IPS DF 19.7 (cell line): ENCODE measurements around the gene ANKRD29.
A peak's percentile ranks its signal among the peaks of the same experiment; 100 is the strongest.
"Not testable (repeated sequence)": the region's sequence is repeated elsewhere in the genome, so short reads cannot be mapped to it uniquely, and the experiment has no call there.

Source experiments
- DNase-seq: peaks from one replicate; pipeline ENCODE4 v3.0.0-alpha.2; 2013; ENCODE audit warnings: low read depth, low spot score

The ANKRD29 gene

DNA sequence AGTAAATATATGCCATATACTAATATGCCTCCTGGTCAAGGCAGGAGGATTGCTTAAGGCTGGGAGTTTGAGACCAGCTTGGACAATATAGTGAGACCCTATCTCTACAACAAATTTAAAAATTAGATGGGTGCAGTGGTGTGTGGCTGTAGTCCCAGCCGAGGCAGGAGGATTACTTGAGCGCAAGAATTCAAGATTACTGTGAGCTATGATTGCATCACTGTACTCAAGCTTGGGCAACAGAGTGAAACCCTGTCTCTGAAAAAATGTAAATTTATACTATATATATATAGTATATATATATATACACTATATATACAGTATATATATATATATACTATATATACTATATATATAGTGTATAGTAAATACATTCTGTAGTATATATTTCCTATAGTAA, 46.5 kb downstream of the ANKRD29 start:
- DNase-seq = no peak

DNA sequence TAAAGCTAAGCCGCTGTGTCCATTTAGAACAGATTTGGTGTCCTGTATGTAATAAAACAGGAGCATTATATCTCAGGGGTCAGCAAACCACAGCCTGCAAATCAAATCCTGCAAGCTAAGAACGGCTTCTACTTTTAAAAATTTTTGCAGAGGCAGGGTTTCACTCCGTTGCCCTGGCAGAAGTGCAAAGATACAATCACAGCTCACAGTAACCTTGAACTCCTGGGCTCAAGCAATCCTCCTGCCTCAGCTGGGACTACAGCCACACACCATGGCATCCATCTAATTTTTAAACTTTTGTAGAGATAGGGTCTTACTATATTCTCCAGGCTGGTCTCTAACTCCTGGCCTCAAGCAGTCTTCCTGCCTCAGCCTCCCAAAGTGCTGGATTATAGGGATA, 47.8 kb downstream of the ANKRD29 start:
- no peak for DNase-seq

DNA sequence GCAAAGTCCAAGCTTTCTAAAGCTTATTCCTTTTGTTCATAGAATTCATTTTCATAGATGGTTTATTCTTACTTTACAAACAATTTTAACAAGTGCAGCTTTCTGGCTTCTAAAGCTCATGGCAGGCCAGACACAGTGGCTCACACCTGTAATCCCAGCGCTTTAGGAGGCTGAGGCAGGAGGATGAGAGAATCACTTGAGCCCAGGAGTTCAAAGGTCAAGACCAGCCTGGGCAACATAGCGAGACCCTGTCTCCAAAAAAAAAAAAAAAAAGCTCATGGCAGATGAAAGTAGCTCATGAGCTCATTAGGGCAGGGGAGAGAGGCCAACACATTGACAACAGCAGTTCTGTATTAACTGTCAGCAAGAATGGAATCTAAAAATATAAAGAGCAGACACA, 48.3 kb downstream of the ANKRD29 start:
- no peak for DNase-seq

DNA sequence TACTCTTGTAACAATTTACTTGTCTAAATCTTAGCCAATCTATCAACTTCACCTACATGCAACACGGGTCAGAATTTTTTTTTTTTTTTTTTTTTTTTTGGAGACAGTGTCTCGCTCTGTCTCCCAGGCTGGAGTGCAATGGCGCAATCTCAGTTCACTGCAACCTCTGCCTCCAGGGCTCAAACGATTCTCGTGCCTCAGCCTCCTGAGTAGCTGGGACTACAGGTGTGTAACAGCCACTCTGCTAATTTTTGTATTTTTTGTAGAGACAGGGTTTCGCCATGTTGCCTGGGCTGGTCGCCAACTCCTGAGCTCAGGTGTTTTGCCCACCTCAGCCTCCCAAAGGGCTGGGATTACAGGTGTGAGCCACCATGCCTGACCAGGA, 49.6 kb downstream of the ANKRD29 start:
- DNase-seq = not testable (repeated sequence)

DNA sequence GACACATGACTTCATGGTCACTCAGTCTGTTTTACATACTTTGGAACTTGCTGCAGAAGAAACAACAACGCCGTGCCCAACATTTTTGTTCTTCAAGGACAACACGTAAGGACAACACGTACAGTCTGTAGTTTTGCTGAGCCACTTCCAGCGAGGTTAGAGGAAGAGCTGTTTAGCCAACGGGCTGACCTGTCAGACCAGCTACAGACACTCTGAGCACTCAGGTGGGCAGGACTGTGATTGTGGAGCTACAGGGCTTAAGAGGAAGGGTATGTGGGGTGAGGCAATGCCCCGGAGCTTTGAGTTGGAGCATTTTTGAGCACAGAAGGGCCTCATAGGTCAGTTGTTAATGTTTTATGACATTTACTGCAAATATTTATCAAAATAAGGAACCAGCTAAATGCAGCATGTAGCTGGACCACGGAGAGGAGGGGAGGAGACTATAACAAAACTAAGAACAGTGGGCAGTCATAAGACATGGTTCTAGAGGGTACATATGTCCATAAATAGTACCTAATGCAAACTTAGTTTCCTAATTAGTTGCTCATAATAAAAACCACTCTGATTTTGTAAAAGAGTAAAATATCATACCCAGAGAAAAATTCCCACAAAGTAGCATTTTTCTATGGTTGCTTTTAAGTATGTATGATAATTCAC, 50.1 kb downstream of the ANKRD29 start:
- DNase-seq = no peak

DNA sequence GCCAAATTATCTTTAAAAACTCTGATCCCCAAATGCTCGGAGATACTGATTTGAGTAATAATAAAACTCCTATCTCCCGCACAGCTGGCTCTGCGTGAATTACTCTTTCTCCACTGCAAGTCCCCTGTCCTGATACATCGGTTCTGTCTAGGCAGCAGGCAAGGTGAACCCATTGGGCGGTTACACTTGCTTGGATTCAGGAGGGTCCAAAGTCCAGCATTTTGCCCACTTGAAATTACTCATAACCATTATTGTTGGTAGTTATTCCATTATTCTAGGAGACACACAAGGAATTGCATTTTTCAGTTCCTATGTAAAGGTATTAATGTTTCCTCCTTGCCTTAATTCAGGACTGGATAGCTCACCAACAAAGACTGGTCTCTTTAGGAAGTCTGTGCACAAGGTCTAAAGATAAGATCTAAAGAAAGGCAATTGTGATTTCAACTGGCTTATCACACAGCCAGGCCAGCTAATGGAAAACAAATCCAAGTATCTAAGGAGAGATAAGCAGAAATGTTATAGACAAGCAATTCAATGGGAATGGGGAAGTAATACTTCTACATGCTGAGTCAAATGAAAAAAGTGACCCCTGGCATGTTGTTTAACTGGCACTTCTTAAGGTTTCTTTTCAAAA, 53.2 kb downstream of the ANKRD29 start:
- DNase-seq = no peak

DNA sequence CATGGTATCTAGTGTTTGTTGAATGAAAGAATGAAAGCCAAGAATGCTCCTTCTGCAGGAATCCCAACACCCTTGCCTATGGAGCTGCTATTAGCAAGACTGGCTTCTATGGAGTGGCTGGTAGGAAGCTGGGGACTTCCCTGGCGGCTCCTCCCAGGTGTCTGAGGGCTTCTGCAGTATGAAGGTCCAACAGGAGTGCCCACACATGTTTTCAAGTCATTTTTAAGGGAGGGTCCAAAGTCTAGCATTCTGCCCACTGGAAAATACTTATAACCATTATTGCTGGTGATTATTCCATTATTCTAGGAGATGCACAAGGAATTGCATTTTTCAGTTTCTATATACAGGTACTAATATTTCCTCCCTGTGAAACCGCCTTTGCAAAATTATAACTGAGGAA, 54.5 kb downstream of the ANKRD29 start:
- DNase-seq = no peak

DNA sequence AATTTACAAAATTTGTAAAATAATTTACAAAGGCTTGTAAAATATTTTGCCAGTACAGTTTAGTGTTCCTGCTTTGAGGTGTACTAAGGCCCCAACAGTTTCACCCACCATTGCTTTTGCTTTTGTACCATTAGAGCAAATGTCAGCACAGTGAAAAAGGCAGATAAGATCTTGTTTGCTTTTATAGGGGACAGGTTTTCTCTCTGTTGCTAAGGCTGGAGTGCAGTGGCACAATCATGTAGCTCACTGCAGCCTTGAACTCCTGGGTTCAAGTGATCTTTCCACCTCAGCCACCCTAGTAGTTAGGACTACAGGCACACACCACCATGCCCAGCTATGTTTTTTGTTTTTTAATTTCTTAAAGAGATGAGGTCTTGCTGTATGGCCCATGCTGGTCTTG, 56.8 kb downstream of the ANKRD29 start:
- DNase-seq = no peak

DNA sequence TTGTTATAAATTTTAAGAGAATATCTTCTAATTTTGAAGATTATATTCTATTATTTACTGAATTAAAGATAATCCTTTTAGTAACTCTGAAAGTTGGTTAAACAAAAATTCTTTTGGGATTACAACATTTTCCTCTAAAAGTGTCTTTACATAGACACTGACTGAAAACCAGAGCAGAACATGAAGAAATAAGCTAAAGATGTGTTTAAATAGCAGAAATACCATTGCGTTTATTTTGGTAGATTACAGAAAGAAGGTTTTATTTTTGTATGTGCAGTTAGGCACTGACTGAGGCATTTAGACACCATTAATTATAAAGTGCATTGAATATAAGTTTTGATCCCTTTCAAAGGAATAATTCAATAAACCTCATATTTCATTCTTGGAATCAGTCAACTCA, 62.9 kb downstream of the ANKRD29 start:
- no peak for DNase-seq

DNA sequence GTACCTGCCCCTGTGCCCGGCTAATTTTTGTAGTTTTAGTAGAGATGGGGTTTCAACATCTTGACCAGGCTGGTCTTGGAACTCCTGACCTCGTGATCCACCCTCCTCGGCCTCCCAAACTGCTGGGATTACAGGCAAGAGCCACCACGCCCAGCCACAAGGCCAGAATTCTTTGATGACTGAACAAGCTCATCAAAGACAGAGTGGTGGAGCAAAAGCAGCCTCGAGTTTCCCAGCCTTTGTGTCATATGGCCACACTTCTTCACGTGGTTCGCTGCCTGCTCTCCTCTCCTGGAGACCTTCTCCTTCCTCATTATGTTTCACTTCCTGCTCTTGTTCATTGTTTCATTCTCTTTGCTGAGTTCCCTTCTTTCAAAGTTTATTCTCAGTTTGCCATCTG, 66.5 kb downstream of the ANKRD29 start:
- DNase-seq = no peak

DNA sequence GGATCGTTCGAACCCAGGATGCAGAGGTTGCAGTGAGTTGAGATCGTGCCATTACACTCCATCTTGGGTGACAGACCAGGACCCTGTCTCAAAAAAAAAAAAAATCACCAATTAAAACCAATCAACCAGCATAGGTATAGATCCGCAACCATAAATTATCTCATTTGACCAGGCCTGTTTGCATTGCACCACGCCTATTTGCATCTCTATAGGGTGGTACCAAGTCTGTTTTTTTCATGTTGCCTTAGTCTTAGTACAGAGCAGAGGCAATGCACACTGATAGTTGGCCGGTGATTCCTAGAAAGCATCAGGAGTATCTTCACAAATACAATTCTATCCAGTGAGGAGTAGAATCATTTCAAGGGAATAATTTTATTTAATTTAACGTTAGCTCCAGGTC, 67.1 kb downstream of the ANKRD29 start:
- DNase-seq = no peak

DNA sequence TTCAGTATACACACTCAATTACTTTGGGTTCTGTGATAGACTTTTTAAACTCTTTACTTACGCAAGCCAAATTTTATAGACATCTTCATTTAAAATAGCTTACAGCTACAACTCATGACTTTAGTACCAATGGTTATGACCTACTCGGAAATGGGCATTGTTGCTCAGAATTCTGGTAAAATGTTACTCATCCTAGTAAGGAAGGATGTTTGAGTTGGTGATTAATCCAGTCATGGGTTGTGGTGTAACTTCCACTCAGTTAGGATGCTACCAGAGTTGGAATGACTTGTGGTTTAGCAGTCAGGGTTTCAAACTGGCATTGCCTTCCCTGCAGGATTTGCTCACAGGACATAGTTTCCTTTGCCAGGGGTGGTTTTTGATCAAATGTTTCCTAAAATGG, 69.0 kb downstream of the ANKRD29 start:
- DNase-seq = no peak

DNA sequence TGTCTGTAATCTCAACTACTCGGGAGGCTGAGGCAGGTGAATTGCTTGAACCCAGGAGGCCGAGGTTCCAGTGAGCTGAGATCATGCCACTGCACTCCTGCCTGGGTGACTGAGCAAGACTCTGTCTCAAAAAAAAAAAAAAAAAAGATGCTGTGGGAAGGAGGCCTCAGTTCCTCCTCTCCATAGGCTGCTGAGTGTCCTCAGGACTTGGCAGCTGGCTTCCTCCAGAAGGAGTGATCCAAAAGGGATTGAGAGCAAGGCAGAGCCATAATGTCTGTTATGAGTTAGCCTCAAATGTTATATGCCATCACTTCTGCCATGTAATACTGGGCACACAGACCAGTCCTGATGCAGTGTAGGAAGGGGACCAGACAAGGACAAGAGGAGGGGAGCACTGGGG, 69.8 kb downstream of the ANKRD29 start:
- DNase-seq = no peak

DNA sequence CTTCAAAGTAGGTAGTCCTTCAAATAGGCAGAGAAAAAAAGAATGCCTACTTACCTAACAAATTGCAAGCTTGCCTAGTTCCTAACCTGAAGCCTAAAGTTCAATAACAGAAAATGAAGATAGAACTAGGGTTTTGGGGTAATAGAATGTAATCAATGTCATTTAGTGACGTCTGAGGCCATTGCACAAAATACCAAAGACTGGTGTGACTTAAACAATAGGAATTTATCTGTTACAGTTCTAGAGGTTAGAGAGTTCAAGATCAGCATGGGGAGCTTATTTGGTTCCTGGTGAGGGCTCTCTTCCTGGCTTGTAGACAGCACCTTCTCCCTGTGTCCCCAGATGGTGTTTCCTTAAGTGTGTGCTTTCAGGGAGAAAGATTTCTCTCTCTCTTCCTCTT, 71.7 kb downstream of the ANKRD29 start:
- DNase-seq = no peak

DNA sequence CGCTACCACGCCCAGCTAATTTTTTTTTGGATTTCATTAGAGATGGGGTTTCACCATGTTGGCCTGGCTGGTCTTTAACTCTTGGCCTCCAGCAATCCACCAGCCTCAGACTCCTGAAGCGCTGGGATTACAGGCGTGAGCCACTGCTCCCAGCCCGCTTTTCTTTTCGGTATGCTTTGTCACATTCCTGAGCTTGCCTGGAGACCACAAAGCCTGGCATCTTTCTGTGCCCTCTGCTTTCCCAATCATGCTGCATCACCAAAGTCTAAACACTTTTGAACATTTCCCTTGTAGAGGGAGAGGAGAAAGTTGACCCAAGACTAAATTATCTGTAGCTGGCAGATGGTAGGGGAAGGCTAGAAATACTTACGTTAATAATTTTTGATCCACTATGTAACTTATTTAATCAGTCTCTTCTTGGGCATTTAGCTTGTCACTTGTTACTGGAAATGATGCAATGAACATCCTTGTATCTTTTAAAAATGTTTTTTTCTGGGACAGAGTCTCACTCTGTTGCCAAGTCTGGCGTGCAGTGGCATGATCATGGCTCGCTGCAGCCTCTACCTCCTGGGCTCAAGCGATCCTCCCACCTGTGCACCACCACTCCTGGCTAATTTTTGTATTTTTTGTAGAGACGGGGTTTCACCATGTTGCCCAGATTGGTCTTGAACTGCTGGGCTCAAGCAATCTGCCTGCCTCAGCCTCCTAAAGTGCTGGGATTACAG, 73.7 kb downstream of the ANKRD29 start:
- no peak for DNase-seq

DNA sequence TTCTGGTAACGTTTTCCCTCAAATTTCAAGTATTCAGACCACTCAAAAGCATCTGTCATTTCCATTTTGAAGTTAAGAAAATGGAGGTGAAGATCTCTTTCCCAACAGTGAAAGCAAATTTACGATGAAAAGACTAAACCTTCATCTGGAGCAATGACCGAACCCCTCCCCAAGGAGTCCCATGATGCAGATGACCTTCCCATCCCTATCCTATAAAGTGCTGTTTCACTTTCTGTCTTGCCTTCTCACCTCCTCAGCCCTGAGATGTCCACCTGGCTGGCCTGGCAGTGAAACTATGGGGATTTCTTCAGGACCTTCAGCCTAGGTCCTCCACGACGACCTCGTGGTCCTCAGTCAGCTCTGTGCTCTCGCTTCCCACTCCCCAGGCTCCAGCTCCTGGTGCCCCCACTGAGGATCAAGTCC, 75.5 kb downstream of the ANKRD29 start:
- no peak for DNase-seq

DNA sequence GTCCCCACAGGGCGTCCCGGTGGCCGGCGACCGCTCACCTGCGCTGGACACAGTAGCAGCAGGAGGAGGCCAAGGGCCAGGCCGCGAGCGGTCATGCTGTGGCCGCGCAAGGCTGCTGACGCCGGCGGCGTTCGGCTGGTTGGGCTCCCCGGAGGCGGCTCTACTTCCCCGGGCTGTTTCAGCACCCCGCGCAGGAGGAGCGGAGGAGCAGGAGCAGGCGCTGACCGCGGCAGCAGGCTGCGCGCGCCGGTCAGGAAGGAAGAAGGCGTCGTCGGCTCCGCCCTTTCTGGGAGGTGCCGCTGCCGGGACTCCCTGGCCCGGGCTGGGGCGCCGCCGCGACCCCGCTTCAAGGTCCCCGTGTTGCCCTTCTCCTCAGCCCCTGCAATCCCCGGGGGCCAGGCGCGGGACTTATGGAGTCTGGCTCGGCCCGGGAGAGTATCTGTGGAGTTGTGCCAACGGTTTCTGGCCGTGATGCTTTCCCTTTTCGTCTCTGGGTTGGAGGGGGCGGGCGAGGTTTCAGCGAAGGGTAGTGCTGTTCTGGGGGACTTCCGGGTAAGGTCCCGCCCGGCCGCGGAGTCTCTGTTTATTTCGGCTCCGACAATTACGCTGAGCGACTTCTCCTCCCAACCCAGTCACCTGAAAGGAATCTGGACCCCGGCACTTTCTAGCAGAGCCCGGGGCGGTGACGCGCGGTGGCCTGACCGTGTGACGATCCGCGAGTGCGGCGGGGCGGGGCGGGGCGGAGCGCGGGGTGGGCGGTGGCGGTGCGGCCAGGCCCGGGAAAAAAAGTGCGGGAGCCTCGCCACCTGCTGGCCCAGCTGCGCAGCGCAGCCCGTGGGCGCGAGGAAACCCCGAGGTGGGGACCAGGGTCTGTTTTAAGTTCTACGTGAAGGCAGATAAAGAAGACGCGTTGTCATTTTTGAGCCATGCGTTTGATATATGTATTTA, 76.2 kb downstream of the ANKRD29 start, which contains the start of gene NPC1:
NPC1 (minus strand) TSS at position 258 of the 948 bp plus-strand sequence; CDS start at position 95, 163 bp downstream.
- peak; percentile 60 for DNase-seq

DNA sequence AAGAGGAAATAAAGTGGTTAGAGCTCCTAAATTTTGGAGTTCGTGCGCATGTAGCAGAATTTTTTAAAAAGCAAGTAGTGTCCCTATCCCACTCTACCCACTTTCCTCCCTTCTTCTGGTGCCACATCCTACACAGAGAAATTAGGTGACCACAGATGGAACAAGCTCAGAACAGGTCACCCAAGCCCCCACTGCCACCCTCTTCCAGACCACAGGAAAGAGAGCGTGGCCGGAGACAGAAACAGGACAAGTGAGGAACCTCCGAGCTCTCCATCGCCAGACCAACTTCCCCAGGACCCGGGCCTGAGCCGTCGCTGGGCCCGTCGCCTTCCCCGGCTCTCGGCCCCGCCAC, 76.8 kb downstream of the ANKRD29 start:
- DNase-seq = no peak

DNA sequence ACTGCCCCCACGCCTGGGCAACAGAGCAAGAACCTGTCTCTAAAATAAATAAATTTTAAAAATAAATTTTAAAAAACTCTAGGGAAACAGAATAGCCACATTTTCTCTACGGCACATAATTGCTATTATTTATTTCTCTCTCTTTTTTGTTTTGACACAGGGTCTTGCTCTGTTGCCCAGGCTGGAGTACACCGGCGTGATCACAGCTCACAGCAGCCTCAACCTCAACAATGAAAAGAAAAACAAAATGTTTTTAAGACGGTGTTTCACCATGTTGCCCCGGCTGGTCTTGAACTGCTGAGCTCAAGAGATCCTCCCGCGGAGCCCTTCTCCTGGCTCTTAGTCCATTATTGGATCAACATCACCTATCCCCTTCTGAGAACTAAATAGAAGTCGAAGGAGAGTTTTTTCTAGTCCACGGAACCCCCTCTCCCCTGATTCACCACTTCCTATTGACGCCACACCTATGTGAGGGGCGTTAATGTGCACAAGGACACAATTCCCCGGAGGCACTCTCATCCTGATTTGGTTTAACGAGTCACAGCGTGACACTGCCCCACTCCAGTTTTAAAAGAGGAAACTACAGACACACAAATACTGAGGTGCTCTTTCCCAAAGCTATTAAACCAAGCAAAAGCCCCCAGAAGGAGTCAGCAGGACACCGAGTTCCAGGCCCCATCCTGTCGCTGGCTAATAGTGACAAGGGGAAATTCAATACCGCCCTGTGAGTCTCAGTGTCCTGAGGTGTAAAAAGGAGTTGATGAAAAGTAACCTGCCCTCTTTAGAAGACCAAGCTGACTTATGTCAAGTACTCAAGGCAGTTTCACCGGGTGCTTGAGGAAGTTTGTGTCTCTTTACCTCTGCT, 77.5 kb downstream of the ANKRD29 start:
- DNase-seq = no peak

DNA sequence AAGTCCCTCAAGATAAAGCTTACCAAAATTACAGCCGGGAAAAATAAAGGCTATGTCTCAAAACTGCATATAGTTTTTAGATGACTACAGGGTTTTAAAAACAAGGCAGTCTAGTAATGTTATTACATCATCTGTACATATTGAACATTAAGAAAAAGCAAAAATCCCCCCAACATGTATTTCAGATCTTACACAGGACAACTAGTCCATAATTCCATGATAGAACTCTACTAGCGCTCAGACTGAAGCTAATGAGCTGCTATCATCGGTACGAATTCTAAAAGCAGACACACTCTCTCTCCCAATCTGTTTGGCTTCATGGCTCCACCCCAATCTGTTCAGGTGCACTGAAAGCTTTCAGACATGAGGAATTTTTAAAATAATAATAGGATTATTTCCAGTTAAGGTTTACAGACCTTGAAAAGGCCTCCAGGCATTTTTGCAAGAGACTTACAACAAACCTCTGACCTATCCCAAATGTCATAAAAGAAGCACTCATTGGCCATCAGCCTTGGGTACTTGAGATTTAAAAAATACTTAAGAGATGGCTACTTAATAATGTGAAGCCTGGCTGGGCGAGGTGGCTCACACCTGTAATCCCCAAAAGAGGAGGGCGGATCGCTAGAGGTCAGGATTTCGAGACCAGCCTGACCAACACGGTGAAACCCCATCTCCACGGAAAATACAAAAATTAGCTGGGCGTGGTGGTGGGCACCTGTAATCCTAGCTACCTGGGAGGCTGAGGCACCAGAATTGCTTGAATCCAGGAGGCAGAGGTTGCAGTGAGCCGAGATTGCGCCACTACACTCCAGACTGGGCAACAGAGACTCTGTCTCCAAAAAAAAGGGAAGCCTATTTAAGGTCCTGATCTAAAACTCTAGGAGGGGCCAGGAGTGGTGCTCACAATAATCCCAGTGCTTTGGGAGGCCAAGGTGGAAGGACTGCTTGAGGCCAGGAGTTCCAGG, 78.4 kb downstream of the ANKRD29 start:
- no peak for DNase-seq
